Pons (tissue), 1 donor: ENCODE results near the gene MED26.

Experiments used
- DNase-seq: peaks from one replicate; pipeline ENCODE4 v3.0.0-alpha.2; 2016; ENCODE audit warnings: low spot score

Gene MED26

GRCh38 chr19:16612636-16613035 lies 15.4 kb downstream of the MED26 start:
- no peak for DNase-seq

- no peak for DNase-seq
Measured at GRCh38 chr19:16611121-16611520, 16.9 kb downstream of the MED26 start.

GRCh38 chr19:16609511-16610200 lies 18.3 kb downstream of the MED26 start:
- DNase-seq: no peak

GRCh38 chr19:16608290-16608739 lies 19.7 kb downstream of the MED26 start:
- peak; percentile 58 for DNase-seq

GRCh38 chr19:16607819-16608218 lies 20.2 kb downstream of the MED26 start:
- DNase-seq: no peak

DNA sequence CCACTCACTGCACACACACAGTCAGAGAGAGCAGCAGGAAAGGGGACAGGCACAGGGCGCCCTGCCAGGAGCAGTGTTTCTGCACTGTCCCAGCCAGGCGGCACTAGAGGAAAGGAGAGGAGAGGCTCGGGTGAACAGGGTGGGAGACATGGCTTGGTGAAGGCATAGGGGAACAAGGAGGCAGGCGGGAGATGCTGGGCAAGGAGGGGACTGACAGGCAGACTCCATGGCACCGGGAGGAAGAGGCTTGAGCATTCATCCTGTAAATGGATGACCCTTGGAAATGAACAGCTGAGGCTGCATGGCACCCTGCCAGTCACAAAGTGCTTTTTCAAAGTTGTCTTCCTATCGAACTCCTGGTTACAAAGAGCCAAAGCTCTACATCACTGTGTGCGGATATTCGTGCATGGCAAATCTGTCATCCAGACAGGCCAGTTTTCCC lies 22.4 kb downstream of the MED26 start:
- no peak for DNase-seq

DNA sequence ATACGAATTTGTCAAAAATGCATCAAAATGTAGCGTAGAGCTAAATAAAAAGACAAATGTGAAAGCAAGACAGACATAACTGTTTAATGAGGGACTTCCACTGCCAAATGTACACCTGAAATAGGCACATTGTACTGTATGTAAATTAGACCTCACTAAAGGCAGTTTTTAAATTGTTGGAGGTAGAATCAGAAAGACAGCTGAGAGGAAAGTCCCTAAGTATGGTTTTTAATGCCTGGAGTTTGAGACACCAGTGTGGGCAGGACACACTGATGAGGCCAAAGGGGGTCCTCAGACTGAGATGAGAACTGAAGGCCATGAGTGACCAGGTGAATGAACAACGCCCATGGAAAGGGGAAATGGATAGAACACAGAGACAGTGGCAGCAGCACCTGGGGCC lies 22.9 kb downstream of the MED26 start:
- DNase-seq: no peak

DNA sequence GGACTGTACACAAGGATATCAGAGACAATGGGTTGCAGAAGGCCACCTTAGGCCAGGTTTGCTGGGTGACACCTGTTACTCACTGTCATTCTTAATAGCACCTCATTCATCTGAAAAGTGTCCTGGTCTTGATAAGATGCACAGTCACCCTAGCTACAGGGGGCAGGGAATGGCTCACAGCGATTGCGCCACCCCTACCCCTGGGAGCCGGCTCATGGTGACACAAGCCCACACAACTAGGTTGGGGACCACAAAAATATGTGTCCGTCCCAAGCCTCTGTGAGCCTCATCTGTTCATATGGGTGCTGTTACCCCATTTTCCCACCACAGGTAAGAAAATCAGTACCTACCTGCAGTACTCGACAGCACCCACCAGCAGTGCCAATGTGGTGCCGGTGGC lies 23.4 kb downstream of the MED26 start:
- no peak for DNase-seq

- DNase-seq: no peak
Measured at GRCh38 chr19:16603090-16603489, 24.9 kb downstream of the MED26 start.

DNA sequence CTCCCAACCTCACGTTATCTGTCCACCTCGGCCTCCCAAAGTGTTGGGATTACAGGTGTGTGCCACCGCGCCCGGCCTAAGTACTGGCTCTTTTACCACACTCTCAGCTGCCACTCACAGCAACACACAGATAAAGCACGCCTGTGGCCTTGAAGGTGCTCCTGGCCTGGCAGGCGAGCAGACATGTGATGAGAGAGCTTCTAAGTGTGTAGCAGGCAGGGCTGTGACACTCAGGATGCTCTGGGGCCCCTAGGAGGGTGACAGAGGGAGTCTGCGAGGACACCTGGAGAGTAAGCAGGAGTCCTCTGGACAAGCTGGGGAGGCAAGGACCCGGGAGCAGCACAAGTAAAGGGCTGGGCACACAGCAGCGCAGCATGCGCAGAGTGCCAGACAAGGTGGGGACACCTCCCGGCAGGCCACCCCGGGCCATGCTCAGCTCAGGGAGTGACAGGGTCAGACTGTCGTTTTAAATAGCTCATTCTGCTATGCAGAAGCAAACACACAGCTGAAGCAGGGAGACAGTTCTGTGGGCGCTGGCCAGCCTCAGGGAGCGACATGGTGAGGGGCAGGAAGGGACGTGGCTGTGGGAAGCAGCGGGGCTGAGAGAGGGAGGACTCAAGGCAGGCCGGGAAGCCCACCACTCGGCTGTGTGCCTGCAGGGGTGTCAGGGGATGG lies 26.5 kb downstream of the MED26 start:
- DNase-seq: no peak

DNA sequence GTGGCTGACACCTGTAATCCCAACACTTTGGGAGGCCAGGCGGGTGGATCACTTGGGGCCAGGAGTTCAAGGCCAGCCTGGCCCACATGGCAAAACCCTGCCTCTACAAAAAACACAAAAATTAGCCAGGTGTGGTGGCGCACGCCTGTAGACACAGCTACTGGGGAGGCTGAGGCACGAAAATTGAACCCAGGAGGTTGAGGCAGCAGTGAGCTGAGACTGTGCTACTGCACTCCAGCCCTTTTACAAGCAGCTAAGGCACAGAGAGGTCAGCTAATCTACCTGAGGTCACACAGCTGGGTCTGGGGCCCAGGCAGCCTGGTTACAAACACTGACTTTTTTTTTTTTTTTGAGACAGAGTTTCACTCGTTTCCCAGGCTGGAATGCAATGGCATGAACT lies 27.2 kb downstream of the MED26 start:
- DNase-seq: no peak

DNA sequence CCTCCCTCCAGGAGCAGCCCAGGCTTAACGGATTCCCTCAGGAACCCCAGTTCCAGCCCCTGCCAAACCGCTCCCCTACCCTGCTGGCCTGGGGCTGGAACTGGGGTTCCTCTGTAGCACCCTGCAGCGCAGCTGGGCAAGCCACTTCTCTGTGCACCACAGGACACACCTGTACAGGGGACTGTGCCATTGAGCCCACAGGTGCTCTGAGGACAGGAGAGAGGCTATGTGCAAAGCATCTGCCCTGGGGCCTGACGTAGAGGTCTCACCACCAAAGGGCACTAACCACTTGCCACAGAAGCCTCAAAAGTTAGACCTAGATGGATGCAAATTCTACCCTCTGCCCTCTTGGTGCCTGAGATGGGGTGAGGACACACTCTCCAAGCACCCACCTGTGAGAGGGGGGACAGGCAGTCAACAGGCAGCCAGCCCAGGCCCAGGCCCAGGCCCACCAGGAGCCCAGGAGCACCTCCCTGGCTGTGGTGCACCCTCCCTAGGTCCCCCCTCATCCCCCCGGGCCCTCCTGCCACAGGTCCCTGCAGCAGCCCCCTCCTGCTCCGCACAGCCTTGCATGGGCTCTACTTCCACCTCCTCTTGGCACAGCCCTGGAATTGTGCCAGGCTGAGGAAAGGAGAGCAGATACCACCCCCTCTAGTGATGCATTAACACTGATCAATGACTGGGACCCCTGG lies 28.2 kb downstream of the MED26 start:
- no peak for DNase-seq

DNA sequence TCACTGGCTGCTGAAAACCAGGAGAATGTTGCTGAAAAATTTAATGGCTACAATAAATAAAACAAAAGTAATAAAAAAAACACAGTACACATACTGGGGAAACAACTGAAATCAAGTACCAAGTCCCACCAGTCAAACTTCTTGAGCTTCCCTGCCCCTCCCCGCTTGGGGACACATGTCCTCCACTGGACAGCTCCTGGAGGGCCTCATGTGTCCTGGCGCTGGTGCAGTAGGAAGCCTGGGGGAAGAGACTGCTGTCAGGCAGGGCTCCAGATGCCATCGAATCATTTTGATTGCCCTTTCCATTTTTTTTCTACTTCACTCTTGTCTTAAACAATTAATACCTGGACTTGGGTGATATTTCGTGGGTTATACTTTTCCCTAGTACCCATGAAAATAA lies 29.2 kb downstream of the MED26 start:
- DNase-seq: no peak

DNA sequence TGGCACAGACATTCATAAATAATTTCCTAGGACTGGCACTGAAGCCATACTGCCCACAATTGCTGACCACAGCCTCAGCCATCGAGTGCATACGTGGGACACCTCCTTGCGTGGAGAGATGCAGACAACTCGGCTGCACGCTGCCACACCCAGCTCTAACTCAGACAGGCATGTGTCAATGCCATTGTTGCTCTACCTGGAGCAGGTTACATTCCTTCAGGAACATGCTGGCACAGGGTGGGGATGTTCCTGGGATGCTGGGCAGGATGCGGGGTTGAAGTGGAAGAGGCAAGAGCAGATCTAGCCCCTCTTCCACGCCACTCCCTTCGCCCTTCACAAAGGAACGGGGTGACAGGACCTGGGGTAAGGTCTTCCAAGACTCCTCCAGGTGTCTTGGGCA lies 31.6 kb downstream of the MED26 start:
- no peak for DNase-seq

DNA sequence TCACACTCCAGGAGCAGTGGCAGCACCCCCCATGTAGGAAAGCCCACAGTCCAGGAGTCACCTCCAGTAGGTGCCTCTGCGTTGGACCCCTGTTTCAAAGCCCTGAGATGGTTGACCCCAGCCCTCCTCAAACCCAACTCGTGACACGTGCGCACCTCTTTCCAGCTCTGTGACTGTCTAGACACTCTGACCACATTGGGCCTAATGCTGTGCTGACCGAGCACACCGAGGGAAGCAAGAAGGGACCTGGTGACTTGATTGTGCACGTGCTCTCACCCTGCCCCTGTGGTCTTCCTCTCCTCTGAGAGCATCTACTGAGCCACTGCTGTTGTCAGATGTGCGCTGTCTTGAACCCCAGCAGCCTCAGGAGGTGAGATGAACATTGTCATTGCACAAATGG lies 32.9 kb downstream of the MED26 start:
- no peak for DNase-seq

DNA sequence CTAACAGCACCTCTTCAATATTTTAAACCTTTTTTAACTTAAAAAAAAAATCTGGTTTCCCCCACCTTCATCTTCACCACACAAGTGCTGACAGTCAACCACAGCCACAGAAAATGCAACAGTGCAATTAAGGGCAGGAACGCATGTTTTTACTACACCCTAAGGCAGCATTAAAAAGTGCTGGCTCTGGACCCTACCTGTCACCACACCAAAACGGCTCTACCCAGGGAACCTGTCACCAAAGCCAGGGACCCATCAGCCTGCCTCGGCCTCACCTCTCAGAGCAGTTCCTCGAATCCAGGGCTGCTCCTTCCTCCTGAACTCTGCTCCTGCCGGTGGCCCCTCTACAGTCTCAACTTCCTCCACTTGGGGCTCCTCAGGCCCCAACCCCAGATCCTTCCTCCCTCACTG lies 33.3 kb downstream of the MED26 start:
- no peak for DNase-seq

DNA sequence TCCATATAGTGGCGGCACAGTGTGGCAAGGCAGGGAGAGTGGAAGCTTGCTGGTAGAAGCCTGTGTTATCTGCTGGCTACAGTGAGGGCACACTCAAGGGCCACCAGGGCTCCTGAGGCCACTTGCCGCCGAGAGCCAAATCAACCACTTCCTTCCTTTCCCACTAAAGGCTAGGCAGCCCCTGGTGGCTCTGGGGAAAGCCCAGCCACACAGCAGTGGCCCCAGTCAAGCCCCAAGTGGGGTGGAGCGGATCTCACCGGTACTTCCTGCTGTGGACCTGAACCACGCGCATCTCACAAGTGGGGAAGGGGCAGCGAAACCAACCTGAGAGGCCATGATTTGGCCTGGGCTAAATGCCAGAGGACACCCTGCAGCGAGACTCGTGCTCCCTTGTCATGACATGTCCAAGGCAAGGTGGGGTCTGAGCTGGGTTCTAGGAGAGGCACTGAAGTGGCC lies 33.8 kb downstream of the MED26 start:
- DNase-seq: no peak

DNA sequence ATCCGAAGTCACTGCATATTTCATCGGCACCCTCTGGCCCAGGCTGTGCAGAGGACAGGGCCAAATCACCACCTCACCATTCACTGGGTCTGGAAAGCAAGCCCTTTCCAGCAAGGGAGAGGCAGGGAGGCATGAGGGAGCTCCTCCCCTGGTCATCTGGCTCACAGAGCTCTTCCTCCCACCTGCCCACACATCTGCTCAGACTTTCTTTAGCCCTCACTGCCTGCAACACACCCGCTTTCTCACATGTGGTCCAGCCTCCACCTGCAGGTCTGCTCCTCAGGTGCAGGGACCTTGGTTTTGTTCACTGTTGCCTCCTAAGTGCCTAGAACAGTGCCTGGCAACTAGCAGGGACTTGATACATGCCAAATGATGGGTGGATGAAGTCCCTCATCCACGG lies 34.8 kb downstream of the MED26 start:
- DNase-seq: no peak

GRCh38 chr19:16591803-16592556 lies 36.0 kb downstream of the MED26 start:
- DNase-seq: no peak

GRCh38 chr19:16590876-16591802 lies 36.9 kb downstream of the MED26 start:
- DNase-seq: no peak

DNA sequence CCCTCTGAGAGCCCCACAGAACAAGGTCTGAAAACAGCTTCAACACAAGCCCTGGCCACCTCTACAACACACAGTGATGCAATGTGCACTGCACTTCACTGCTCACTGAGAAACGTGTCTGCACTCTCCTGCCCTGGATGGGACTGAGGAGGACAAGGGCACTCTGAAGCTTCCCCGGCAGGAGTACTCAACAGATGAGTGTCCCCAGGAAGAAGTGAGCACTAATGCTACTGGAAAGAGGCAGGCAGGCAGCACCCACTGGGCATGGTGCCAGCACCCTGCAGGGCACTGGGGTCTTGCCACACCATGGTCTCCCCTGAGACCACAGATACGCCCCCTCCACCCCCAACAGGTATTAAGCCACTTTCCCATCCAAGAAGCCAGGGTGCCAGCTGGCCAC lies 38.1 kb downstream of the MED26 start:
- DNase-seq: no peak
